Fibroblast of lung (primary cell): ENCODE measurements around the gene CCL2. TPM values are rescaled to one million over a fixed set of nuclear protein-coding genes. Genes with fewer than 3 reads are reported as not detected.

Experiments
- DNase-seq, 2 donors: peaks; one replicate each; pipeline versions ENCODE4 v3.0.0 to v3.0.0-alpha.2; 2010; ENCODE audit warnings: low read depth in 2 of 2
- H2AFZ ChIP-seq: 2 replicates; pipeline ENCODE4 v1.5.1; 2012; ENCODE audit warnings: low read length, control low read depth, inconsistent platforms
- H3K27ac ChIP-seq: 2 replicates; pipeline ENCODE4 v1.5.1; 2011; ENCODE audit warnings: low read length, control low read depth; ENCODE audit not compliant: insufficient read depth
- H3K27me3 ChIP-seq: 2 replicates; pipeline ENCODE4 v1.5.1; 2011; ENCODE audit warnings: mild to moderate bottlenecking, low read length; ENCODE audit not compliant: control insufficient read depth, insufficient read depth
- H3K36me3 ChIP-seq: 2 replicates; pipeline ENCODE4 v1.5.1; 2011; ENCODE audit warnings: low read length; ENCODE audit not compliant: control insufficient read depth, insufficient read depth
- H3K4me1 ChIP-seq: 2 replicates; pipeline ENCODE4 v1.5.1; 2011; ENCODE audit warnings: low read length; ENCODE audit not compliant: control insufficient read depth, insufficient read depth; ENCODE audit errors: extremely low read depth
- H3K4me2 ChIP-seq: 2 replicates; pipeline ENCODE4 v1.5.1; 2011; ENCODE audit warnings: low read length, control low read depth; ENCODE audit not compliant: insufficient read depth; ENCODE audit errors: extremely low read depth
- H3K4me3 ChIP-seq, 4 experiments: fragments of 200-600 bp in 1 of 4; sonication (generic) in 1 of 4; replicated peaks in 1 of 4; 2 replicates each; pipeline ENCODE4 v1.5.1; 2011 to 2016; ENCODE audit warnings: low read length in 4 of 4, low read depth in 3 of 4, mild to moderate bottlenecking in 3 of 4, control low read depth in 2 of 4, inconsistent platforms in 1 of 4, mixed read lengths in 1 of 4; ENCODE audit not compliant: insufficient read depth in 1 of 4; ENCODE audit errors: control extremely low read depth in 1 of 4
- H3K79me2 ChIP-seq: 2 replicates; pipeline ENCODE4 v1.5.1; 2012; ENCODE audit warnings: mild to moderate bottlenecking, low read length, inconsistent platforms; ENCODE audit not compliant: control insufficient read depth, insufficient read depth
- H3K9ac ChIP-seq: 2 replicates; pipeline ENCODE4 v1.5.1; 2011; ENCODE audit warnings: mild to moderate bottlenecking, low read length, control low read depth; ENCODE audit not compliant: insufficient read depth
- H3K9me3 ChIP-seq: 2 replicates; pipeline ENCODE4 v1.5.1; 2012; ENCODE audit warnings: low read depth, low read length; ENCODE audit not compliant: control insufficient read depth, insufficient read depth
- H4K20me1 ChIP-seq: 2 replicates; pipeline ENCODE4 v1.5.1; 2011; ENCODE audit warnings: low read length; ENCODE audit not compliant: control insufficient read depth, insufficient read depth; ENCODE audit errors: extremely low read depth
- CTCF ChIP-seq, 2 donors: IDR thresholded peaks in 1 of 2; conservative IDR thresholded peaks in 1 of 2; 1 replicate in 1 of 2; 2 replicates in 1 of 2; pipeline ENCODE4 v1.5.1; 2011 to 2012; ENCODE audit warnings: low read length in 2 of 2, control low read depth in 1 of 2, inconsistent platforms in 1 of 2, low read depth in 1 of 2, mild to moderate bottlenecking in 1 of 2
- EZH2 ChIP-seq: IDR thresholded peaks from 2 replicates; pipeline ENCODE4 v1.5.1; 2012; ENCODE audit warnings: low read length, control low read depth, mild to moderate bottlenecking; ENCODE audit errors: missing control alignments
- polyA plus RNA-seq, 2 donors: library from polyadenylated mRNA; depleted of rRNA in 1 of 2; stranded (reverse) in 1 of 2; unstranded in 1 of 2; fragments of >200 nt; gene quantifications; 2 replicates each; pipeline ENCODE4 v1.2.1, GENCODE V29; 2011 to 2012; ENCODE audit warnings: missing spikeins in 1 of 2
- total RNA-seq: library from RNA; depleted of rRNA; stranded (reverse); fragments of >200 nt; gene quantifications from 2 replicates; pipeline ENCODE4 v1.2.1, GENCODE V29; 2014

CCL2 gene
- total and polyA plus RNA-seq, 2 donors (not counting 1 experiment from before 2014, with no cell fraction given): 42.9 to 170 TPM

DNA sequence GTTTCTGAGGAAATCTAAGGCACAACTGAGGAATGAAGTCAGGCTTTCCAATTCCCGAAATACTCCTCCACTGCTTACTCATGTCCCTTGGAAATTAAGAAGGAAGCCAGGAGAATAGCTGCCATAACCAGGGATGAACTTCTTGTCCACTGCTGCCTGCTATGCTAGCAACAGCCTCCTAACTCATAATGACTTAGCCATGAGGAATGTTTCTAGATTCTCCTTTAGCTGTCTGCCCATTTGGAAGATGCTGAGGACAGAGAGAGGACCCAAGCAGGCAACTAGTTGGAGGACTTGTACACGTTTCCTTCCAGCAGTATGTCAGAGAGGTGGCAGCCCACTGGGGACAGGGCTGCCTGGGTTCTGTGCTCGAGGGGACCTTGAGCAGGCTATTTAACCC lies 939 bp upstream of the CCL2 start:
- peak; percentile 45 to 97 for DNase-seq
- Histone ChIP-seq H3K36me3 (no peaks in the 10 kb centered on the region), H2AFZ (no peak overlapping the region), H3K4me3 (peak overlapping the region in 1 of 4 experiments; percentile 66), H3K27ac (peak overlapping the region; percentile 65), H3K79me2 (no peaks in the 10 kb centered on the region), H3K4me1 (peaks cover 38% of the 10 kb centered on the region), H4K20me1 (no peaks in the 10 kb centered on the region), H3K9me3 (no peaks in the 10 kb centered on the region), H3K4me2 (peak overlapping the region; percentile 96), H3K9ac (peak overlapping the region; percentile 32), H3K27me3 (no peaks in the 10 kb centered on the region)
- TF ChIP-seq EZH2: no peak
- TF ChIP-seq CTCF (conservative IDR thresholded peaks at IDR 0.05 in 1 of 2, IDR thresholded peaks at IDR 0.05 in 1 of 2; ENCODE audit: low read depth in 1 of 2, low read length in 2 of 2): no peak

- H3K36me3 ChIP-seq: no peaks in the 10 kb centered on the region
- H4K20me1 ChIP-seq: no peaks in the 10 kb centered on the region
- H3K9me3 ChIP-seq: no peaks in the 10 kb centered on the region
- peaks cover 34% of the 10 kb centered on the region for H3K4me1 ChIP-seq
- TF ChIP-seq CTCF (conservative IDR thresholded peaks at IDR 0.05 in 1 of 2, IDR thresholded peaks at IDR 0.05 in 1 of 2; ENCODE audit: low read depth in 1 of 2, low read length in 2 of 2) (no peak), EZH2 (no peak)
- peak overlapping the region; percentile 75 for H2AFZ ChIP-seq
- H3K79me2 ChIP-seq: no peaks in the 10 kb centered on the region
- peak overlapping the region; percentile 51 to 66 (median 55) for H3K4me3 ChIP-seq
- no peaks in the 10 kb centered on the region for H3K27me3 ChIP-seq
- peak overlapping the region; percentile 96 for H3K4me2 ChIP-seq
- H3K27ac ChIP-seq: peak overlapping the region; percentile 65
- H3K9ac ChIP-seq: peak overlapping the region; percentile 55
- peak in 1 of 2 donors; percentile 68 for DNase-seq
Measured at GRCh38 chr17:34255381-34255732, 272 bp downstream of the CCL2 start.

DNA sequence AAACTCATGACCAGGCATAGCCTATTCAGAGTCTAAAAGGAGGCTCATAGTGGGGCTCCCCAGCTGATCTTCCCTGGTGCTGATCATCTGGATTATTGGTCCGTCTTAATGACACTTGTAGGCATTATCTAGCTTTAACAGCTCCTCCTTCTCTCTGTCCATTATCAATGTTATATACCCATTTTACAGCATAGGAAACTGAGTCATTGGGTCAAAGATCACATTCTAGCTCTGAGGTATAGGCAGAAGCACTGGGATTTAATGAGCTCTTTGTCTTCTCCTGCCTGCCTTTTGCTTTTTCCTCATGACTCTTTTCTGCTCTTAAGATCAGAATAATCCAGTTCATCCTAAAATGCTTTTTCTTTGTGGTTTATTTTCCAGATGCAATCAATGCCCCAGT lies 756 bp downstream of the CCL2 start:
- H3K27me3 ChIP-seq: no peaks in the 10 kb centered on the region
- no peaks in the 10 kb centered on the region for H4K20me1 ChIP-seq
- DNase-seq: no peak
- peak overlapping the region; percentile 65 for H3K27ac ChIP-seq
- no peaks in the 10 kb centered on the region for H3K36me3 ChIP-seq
- H3K4me3 ChIP-seq: peak overlapping the region; percentile 51 to 66 (median 55)
- TF ChIP-seq CTCF (conservative IDR thresholded peaks at IDR 0.05 in 1 of 2, IDR thresholded peaks at IDR 0.05 in 1 of 2; ENCODE audit: low read depth in 1 of 2, low read length in 2 of 2): no peak
- no peak for TF ChIP-seq EZH2
- H3K9me3 ChIP-seq: no peaks in the 10 kb centered on the region
- H3K4me1 ChIP-seq: peaks cover 30% of the 10 kb centered on the region
- H3K9ac ChIP-seq: peak overlapping the region; percentile 55
- H2AFZ ChIP-seq: no peak overlapping the region
- no peaks in the 10 kb centered on the region for H3K79me2 ChIP-seq
- H3K4me2 ChIP-seq: peak overlapping the region; percentile 96
